A549 treated with RU486 at 1 μM for 4 hours (cell line): ENCODE measurements around the gene SYCE1L. TPM values are rescaled to one million over a fixed set of nuclear protein-coding genes. Genes with fewer than 3 reads are reported as not detected.

Experiments used
- total RNA-seq: library from RNA; stranded (reverse); fragments of 200-300 nt; extraction: Qiagen RNA extraction; gene quantifications from 5 replicates; pipeline ENCODE4 v1.2.3, GENCODE V29; 2022; ENCODE audit warnings: low read depth

The SYCE1L gene, protein sequence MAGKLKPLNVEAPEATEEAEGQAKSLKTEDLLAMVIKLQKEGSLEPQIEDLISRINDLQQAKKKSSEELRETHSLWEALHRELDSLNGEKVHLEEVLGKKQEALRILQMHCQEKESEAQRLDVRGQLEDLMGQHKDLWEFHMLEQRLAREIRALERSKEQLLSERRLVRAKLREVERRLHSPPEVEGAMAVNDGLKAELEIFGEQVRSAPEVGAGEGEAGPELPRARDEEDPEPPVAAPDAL
- total RNA-seq: 4.4 to 9.1 TPM (median 7.9 TPM) in 5 replicates

DNA sequence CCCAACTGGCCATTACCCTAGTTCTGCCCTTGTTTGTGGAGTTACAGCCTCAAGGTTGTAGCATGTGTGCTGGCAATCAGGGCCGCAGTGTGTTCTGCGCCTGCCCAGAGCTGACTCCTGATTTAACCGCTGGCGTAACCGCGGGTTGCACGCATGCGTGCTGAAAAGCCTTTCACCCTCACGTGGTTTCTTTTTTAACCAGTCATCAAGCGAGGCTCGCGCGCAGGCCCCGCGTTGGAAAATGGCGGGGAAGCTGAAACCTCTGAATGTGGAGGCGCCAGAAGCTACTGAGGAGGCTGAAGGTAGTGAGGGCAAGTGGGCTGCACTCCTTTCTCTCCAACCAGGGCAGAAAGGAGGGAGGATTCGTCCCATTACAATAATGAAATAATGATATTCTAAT is at the start of gene SYCE1L:
TSS of gene SYCE1L (plus strand) at position 198 of the 400 bp plus-strand sequence. CDS start at position 242, 44 bp downstream.

GRCh38 chr16:77190478-77191258 is 8.5 kb upstream of the SYCE1L start, which contains the start of gene MON1B:
MON1B (plus strand) TSS chr16:77191190; CDS start chr16:77191486, 296 bp downstream.

Other genes with a start within 250 kb of the SYCE1L start
- 26.8 to 43.8 TPM (median 37.0 TPM) in 5 replicates for gene MON1B, start 8.2 kb upstream of the SYCE1L start, total RNA-seq
- 0.05 TPM in 1 of 5 replicates, not detected in the others for gene ADAMTS18, start 235.6 kb downstream of the SYCE1L start, total RNA-seq